Ramos (cell line): ENCODE measurements around the gene CSRP1.
"Not testable (repeated sequence)": the region's sequence is repeated elsewhere in the genome, so short reads cannot be mapped to it uniquely, and the experiment has no call there.

Experiments
- in situ Hi-C: fragments of 300-500 bp; cut with MboI; formaldehyde crosslinking; loops from one replicate; pipeline ENCODE4 v1.14.3; 2022; ENCODE audit warnings: low sequenced_read_pairs; ENCODE audit not compliant: unreplicated experiment

The CSRP1 gene

DNA sequence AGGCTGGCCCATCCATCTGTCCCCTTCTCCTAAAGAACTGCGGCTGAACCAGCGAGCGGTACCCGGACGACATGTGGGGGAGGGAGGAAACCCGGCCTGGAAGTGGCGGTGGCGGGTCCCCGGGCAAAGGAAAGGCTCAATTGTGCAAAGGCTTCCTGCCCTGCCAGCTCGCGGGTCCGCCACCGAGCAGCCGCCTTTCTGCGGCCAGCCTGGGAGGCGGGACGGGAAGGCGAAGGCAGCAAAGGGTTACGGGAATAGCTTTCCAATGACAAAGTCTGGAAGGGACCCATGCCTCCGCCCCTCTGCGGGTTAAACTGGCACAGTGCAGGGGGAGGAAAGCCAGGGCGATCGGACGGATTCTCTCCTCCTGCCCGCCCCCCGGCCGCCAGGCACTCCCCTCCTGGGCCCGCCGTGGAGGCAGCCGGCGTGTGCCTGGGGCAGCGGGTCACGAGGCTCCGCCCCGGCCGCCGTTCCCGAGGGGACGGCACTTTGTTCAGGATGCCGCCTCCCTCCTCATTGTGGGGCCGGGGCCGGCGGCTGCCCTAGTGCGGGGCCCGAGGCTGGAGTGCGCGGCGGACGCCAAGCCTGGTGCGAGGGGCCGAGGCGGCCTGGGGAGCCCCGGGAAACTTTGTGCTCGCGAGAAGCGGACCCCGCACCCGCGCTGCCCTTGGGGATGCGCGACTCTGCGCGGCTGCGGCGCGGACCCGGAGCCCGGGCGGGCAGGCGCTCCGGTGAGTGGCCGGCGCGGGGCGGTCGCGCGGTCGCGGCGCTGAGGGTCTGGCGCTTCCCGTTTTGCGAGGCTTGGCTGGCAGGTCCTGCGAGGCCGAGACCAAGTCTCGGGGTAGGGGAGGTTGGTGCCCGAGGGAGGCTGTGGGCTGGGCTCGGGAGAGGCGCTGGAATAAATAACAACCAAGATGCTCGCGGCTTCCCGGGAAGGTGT, 32.0 kb upstream of the CSRP1 start, which contains the start of gene NAV1:
TSS of gene NAV1 (plus strand) at position 516 of the 940 bp plus-strand sequence. CDS start 83,758 bp downstream, outside the sequence.
- in situ Hi-C loops: no loop called here

DNA sequence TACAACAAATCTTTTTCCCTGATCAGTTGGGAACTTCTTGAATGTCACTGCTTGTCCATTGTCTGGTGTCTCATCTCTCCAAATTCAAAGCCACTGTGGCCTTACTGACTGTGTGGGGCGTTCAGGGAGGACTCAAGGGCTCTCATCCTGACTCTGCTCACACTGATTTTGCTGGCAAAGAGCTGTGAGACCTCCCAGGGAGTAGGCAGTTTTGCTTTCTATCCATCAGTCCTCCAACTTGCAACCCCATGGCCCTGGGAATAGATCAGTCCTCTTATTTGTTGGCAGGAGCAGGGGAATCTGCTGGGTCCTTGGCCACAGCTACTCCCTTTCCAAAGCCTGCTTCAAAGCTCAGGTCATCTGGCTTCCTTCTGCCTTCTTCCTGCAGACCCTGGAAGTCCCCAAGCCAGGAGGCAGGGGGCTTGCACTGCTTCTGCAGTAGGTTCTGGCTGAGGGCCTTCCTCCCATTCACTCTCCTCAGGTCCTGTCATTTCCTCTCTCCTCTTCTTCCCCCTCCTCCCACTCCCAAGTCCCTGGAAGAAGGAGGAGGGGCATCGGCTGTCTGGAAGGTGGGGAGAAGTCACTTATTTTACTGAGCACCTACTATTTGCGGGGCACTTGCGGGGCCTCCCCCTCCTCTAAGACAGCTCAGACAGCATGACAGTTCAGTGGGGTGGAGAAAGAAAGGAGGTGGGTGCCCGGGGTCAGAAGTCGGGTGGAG, 31.1 kb upstream of the CSRP1 start:
- in situ Hi-C loops: no loop called here

DNA sequence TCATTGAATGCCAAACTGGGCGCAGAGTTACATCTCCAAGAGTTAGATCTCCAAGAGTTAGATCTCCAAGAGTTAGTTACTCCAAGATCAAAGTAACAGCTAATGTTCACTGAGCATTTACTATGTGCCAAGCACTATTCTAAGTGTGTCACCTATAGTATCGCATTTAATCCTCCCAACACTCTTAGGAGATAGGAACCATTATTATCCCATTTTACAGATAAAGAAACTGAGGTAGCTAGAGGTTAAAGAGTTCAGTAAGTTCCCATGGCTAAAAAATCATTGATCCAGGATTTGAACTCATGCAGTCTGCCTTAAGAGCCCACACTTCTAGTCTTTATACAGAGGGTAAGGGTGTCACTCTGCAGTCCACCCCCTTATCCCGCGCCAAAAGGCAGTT, 30.5 kb upstream of the CSRP1 start:
- in situ Hi-C loops: no loop called here

DNA sequence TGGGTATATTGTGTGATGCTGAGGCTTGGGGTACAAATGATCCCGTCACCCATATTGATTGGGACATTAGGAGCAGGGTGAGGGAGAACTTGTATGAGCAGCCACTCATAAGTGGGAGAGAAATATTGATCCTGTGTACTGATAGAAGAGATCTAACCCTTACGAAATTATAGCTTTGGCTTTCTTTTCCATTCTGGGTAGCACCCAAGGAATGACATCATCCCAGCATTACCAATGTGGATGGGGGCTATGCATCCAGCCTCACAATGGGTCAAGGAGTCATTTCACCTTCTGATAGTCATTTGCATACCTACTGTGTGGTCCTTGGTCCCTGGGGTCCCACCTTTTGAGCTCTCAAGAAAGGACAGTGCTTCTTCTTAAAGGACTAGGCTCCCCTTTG, 30.1 kb upstream of the CSRP1 start:
- in situ Hi-C loops: no loop called here

DNA sequence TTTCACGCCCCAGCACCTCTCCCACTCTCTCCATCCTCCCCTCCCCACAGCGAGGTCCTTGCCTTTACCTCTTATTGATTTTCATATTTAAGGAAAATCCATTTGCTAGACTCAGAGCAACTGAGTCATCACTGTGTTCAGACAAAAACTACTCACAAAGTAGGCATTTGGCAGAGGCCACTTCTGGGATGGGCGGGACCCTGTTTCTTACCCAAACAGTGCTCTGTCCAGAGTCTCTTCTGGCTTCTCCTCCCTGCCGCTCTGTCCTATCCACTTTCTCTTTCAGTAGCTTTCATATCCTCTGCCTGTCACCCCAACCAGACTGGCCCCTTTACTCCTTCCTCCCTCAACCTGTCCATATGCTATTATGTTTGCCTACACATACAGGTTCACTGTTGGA, 29.6 kb upstream of the CSRP1 start:
- in situ Hi-C loops: no loop called here

DNA sequence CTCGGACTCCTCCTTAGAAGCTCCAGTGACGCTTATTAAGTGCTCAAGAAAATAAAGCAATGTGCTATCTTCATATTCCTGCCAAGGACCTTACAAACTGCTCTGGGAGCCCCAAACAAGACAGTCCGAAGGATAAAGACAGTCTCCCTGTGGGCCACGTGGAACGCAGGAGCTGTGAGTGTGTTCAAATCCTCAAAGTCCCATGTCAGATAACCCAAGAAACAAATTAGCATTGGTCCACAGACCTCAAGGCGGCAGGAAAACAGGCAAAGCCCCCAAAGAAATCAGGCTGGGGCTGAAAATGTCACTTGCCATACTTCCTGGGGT, 29.0 kb upstream of the CSRP1 start:
- in situ Hi-C loops: no loop called here

DNA sequence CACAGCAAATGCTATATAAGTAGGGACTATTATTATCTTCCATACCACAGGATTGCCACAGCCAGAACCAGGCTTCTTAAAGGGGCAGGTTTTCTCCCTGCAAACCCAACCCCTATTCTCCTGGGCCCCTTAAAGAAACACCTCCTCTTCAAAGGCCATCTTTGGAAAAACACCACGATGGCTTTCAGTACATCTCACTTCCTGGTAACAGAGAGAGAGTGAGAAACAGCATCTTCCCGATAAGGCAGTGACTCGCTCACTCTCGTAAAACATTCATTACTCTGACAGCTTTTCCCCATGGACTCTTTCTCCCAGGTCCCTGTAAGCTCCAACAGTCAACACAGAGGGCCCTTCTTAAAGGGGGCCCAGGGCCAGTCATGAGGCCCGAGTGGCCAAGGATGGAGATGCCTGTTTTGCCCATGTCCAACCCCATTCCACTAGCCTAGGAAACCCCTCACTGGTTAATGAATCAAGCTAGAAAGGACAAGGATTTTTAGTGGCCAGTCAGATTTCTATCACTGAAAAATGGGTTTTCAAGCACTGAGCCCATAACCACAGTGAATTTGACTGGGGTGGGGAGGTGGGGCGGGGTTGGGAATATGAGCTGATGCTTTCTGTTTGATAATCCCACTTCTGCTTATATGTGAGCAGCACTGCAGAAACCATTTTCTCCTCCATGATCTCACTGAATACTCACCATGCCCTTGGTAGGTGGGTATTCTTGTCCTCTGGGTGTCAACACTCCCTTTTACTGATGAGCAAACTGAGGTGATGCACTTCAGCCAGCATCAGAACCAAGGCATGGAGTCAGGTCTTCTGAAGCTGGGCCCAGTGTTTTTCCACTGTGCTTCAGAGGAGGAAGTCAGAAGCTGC, 28.4 kb upstream of the CSRP1 start:
- in situ Hi-C loops: no loop called here

DNA sequence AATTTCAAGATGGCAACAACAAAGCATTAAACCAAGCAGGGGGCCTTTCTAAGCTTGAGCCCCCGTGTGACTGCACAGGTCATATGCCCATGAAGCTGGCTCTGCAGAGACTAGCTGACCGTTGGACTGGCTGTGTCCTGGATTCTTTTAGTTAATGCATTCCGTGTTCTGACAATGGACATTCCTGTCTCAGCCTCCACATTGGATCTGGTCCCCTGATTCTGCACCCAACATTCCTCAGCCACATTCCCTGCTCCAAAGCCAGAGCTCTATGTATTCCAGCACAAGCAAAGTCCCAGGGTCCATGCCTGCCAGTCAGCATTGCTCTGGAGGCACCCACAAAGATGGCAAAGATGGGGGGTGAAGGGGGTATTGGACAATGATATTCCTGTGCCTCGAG, 26.9 kb upstream of the CSRP1 start:
- in situ Hi-C loops: no loop called here

DNA sequence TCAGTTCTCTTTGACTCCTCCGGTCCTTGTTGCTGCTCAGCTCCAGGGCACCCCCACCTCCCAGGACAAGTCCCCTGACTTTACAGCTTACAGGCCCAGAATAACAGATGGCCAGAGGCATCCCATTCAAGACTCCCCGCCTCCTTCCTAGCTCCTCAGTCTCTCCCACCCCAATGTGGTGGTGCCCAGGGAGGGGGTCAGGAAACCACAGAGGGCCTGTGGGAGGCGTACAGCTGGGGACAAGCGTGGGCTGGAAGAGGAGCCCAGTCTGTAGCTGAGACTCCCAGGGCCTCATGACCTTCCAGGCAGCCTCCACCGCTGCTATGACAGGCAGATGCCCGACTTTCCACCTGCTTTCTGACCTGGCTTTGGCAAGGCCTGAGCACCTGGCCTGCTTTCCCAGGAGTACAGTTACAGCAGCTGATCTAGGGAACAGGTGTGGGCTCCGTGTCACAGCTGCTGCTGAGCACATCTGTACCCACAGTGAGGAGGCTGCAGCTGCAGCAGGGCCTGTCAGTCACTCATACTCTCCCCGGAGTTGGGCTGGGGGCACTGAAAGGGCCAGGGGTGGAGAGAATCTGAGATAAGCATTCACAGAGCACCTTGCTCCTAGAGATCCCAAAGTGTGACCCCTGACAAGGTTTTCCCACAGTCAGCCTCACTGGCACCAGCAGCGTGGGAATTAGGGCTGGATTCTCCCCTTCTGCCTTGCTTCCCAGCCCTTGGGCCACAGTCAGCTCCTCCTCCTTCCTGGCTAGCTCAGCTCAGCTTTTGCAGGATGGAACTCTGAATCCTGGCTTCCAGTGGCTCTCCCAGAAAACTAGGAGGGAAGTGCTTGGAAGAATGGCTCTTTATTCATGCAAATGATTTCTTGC, 24.9 kb upstream of the CSRP1 start:
- in situ Hi-C loops: no loop called here

DNA sequence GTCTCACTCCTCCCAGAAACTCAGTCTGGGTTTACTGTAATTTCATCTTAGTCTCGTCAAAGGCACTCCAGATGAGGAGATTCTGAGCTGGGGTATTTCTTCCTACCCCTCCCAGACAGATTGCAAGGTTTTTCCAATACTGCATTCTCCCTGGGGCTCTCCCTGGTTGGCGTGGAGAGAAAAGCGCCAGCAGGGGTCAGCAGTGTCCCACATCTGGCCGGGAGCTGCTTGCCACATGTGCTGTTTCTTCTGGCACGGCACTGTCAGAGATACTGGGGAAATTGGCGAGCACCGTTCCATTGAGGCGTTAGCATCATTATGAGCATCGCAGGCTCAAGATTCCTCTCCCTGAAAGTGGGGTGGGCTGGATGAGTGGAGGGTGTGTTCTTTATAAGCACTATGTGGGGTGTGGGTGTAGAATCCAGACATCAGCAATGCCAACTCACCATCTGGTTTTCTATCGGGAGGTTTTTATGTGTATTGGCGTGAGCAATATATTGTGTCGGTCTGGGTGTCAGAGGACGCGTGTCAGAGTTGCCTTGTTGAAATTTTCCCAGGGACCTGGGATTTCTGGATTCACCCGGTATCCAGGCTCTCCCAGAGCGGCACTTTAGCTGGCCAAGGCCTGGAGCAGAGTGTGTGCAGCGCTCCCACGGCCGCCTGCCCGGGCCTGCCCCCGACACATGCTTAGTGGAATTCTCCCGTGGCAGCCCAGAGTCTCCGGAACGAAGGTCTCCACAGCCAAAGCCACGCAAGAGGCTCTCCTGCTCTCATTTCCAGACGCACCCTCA, 24.0 kb upstream of the CSRP1 start:
- in situ Hi-C loops: no loop called here

DNA sequence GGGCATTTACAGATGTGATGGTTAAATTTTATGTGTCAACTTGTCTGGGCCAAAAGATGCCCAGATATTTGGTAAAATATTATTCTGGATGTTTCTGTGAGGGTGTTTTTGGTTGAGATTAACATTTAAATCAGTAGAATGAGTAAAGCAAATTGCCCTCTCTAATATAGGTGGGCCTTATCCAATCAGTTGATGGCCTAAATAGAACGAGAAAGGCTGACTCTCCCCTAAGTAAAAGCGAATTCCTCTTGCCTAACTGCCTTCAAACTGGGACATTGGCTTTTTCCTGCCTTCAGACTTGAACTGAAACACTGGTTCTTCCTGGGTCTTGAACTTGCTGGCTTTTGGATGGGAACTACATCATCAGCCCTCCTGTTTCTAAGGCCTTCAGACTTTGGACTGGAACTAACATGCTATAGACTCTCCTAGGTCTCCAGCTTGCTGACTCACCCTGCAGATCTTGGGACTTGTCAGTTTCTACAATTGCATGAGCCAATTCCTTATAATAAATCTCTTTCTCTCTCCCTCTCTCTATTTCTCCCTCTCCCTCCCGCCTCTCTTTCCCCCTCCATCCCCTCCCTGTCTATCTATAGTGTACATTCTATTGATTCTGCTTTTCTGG, 21.8 kb upstream of the CSRP1 start:
- in situ Hi-C loops: no loop called here

DNA sequence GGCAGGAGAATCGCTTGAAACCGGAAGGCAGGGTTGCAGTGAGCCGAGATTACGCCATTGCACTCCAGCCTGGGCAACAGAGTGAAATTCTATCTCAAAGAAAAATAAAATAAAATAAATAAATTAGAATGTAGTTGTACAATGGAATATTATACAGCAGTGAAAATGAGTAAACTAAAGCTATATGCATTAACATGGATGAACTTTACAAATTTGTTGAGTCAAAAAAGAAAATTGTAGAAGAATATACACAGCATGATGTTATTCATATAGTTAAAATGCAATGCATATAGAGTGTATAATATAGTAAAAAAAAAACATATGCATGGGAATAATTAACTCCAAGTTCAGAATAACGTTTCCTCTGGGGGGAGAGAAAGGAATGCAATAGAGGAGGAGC, 21.0 kb upstream of the CSRP1 start:
- in situ Hi-C loops: no loop called here

DNA sequence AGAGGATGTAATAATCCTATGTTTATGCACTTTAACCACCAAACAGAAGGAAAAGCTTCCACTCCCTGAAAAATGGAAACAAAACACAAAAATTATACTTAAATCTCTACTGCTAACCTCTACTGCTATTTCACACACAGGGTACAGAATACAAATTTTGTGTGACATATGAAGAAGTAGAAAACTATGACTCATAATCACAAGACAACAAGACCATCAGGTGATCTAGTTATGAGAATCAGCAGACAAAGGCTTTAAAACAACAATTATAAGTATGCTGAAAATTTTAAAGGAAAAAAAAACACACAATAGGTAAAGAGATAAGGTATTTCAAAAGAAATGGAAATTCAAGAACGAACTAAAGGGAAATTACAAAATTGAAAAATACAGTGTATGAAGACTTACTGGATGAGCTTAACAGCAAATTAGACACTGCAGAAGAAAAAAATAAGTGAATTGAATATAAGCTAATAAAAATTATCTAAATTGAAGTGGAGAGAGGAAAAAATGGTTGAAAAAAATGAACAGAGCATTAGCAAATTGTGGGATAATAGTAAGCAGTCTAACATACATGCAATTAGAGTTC, 18.4 kb upstream of the CSRP1 start:
- in situ Hi-C loops: no loop called here

DNA sequence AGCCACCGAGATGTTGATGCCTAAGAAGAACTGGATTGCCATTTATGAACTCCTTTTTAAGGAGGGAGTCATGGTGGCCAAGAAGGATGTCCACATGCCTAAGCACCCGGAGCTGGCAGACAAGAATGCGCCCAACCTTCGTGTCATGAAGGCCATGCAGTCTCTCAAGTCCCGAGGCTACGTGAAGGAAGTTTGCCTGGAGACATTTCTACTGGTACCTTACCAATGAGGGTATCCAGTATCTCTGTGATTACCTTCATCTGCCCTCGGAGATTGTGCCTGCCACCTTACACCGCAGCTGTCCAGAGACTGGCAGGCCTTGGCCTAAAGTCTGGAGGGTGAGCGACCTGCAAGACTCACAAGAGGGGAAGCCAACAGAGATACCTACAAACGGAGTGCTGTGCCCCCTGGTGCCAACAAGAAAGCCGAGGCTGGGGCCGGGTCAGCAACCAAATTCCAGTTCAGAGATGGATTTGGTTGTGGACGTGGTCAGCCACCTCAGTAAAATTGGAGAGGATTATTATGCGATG, 13.2 kb upstream of the CSRP1 start:
- in situ Hi-C loops: not testable (repeated sequence)

DNA sequence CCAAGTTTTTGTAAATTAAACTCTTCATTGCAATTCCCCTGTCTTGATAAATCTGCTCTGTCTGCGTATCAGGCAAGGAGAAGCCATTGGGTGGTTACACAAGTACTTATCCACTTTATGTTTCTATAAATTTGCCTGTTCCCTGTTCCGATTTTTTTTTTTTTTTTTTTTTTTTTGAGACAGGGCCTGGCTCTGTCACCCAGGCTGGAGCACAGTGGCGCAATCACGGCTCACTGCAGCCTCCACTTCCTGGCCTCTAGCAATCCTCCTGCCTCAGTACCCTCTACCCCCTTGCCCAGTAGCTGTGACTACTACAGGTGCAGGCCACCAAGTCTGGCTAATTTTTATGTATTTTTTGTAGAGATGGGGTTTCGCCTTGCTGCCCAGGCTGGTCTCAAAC, 11.1 kb upstream of the CSRP1 start:
- in situ Hi-C loops: loop anchor here (5.0 kb wide), 1 partner anchor 36 kb away; no protein-coding TSS in a partner anchor

DNA sequence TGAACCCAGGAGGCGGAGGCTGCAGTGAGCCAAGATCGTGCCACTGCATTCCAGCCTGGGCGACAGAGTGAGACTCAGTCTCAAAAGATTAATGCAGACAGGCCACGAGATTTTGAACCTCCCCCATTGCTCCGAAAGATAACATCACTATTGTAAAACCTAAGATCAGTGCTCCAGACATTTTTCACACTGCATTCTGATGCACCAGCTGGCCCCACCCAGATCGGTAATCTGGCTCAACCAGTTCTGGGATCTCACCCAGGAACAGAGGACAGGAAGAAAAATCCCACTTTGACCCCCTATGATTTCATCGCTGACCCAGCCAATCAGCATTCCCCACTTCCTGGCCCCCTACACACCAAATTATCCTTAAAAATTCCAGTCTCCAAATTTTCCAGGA, 10.7 kb upstream of the CSRP1 start:
- in situ Hi-C loops: loop anchor here (5.0 kb wide), 1 partner anchor 35 kb away; no protein-coding TSS in a partner anchor

DNA sequence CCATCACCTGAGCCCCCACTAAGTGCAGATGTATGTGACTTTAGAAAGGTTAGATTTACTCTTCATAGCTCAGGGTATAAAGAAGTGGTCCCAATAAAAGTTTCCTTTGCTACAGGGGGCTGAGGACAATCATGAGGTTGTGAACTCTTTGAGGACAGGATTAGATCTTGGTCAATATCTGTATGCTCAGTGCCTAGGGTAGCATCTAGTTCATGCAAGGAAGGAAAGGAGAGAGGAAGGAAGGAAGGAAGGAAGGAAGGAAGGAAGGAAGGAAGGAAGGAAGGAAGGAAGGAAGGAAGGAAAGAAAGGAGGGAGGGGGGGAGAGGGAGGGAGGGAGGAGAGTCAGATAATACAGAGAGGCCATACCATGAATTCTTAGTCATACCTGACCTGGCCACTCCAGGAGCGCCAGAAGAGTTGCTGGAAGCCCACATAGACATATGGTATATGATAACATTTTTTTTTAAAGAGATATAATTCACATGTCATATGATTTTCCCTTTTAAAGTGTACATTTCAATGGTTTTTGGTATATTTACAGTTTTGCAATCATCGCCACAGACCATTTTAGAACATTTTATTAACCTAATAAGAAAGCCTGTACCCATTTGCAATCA, 9.7 kb upstream of the CSRP1 start:
- in situ Hi-C loops: loop anchor here (5.0 kb wide), 1 partner anchor 34 kb away; no protein-coding TSS in a partner anchor
